GM10248 (cell line): ENCODE data around the gene B4GALNT2.
"Not testable (repeated sequence)": the region's sequence is repeated elsewhere in the genome, so short reads cannot be mapped to it uniquely, and the experiment has no call there.

Source experiments
- CTCF ChIA-PET: fragments of 300-600 bp; sonication (Branson Sonifier 250); formaldehyde crosslinking; extraction: SDS; loops from one replicate; lab custom pipeline; 2021; ENCODE audit warnings: antibody characterized with exemption; lab: Yijun Ruan, JAX
- POLR2A ChIA-PET: fragments of 350-650 bp; sonication (Branson Sonifier 250); formaldehyde crosslinking; extraction: SDS; loops from one replicate; lab custom pipeline; 2020; ENCODE audit warnings: antibody characterized with exemption; lab: Yijun Ruan, JAX
- DNase-seq: peaks from one replicate; pipeline ENCODE4 v3.0.0; 2012; ENCODE audit errors: extremely low spot score
- CTCF ChIP-seq: IDR thresholded peaks from 2 replicates; pipeline ENCODE4 v1.5.1; 2012; ENCODE audit warnings: mild to moderate bottlenecking, low read depth; ENCODE audit errors: extremely low read depth, missing control alignments, control extremely low read depth

B4GALNT2 gene

GRCh38 chr17:49183801-49184200, 51.2 kb downstream of the B4GALNT2 start:
- POLR2A ChIA-PET = no interaction called here
- TF ChIP-seq CTCF = no peak

GRCh38 chr17:49184522-49184921, 52.0 kb downstream of the B4GALNT2 start:
- CTCF ChIA-PET = interaction anchor here (6.9 kb wide), 1 partner anchor 43 kb away, joined by 124 read pairs; the partner anchor contains the start of gene PHOSPHO1
- POLR2A ChIA-PET, DNase-seq: not testable (repeated sequence)

More at GRCh38 chr17:49183801-49184200, 51.2 kb downstream of the B4GALNT2 start:
- no peak for DNase-seq
- CTCF ChIA-PET = interaction anchor here (1.3 to 6.9 kb wide), 2 partner anchors 38 to 44 kb away, joined by 4 to 124 read pairs; partner anchors contain the start of gene PHOSPHO1

GRCh38 chr17:49185381-49185780, 52.8 kb downstream of the B4GALNT2 start:
- CTCF ChIA-PET = interaction anchor here (0.9 kb wide), 1 partner anchor 42 kb away, joined by 3 read pairs; no protein-coding TSS in a partner anchor
- POLR2A ChIA-PET, DNase-seq: not testable (repeated sequence)

- DNase-seq = no peak
- CTCF ChIA-PET = interaction anchor here (0.8 kb wide), 1 partner anchor 26 kb away, joined by 3 read pairs; no protein-coding TSS in a partner anchor
- TF ChIP-seq CTCF = no peak
- POLR2A ChIA-PET = no interaction called here
Measured at GRCh38 chr17:49187301-49187700, 54.7 kb downstream of the B4GALNT2 start.

- DNase-seq = no peak
- CTCF ChIA-PET = interaction anchor here (1.0 to 5.7 kb wide), 6 partner anchors 10 to 36 kb away, joined by 3 to 74 read pairs (median 12); partner anchors contain the start of genes ABI3 and GNGT2
- TF ChIP-seq CTCF = no peak
- POLR2A ChIA-PET = no interaction called here
Measured at GRCh38 chr17:49190932-49191331, 58.4 kb downstream of the B4GALNT2 start.

GRCh38 chr17:49191409-49191916, 58.9 kb downstream of the B4GALNT2 start:
- ChIA-PET CTCF (interaction anchor here (1.0 to 5.7 kb wide), 7 partner anchors 10 to 35 kb away, joined by 3 to 74 read pairs (median 6); partner anchors contain the start of genes ABI3 and GNGT2), POLR2A (interaction anchor here (1.0 to 1.5 kb wide), 2 partner anchors 20 to 21 kb away, joined by 4 to 6 read pairs; partner anchors contain the start of genes ABI3 and GNGT2)
- no peak for DNase-seq
- TF ChIP-seq CTCF = no peak

GRCh38 chr17:49191917-49192741, 59.6 kb downstream of the B4GALNT2 start:
- TF ChIP-seq CTCF = peak; percentile 46
- DNase-seq = peak; percentile 64
- ChIA-PET POLR2A (interaction anchor here (0.7 to 2.3 kb wide), 5 partner anchors 19 to 123 kb away, joined by 3 to 7 read pairs (median 4); partner anchors contain the start of genes ABI3 and GNGT2), CTCF (interaction anchor here (1.0 to 5.7 kb wide), 8 partner anchors 10 to 34 kb away, joined by 3 to 74 read pairs (median 6); partner anchors contain the start of genes ABI3 and GNGT2)
